Stimulated activated naive CD4-positive, alpha-beta T cell treated with Interleukin-2 at 50 U/mL for 16 hours (primary cell): ENCODE measurements around the gene IRS1.

Experiments
- DNase-seq: peaks from one replicate; lab custom pipeline; 2025; lab: John Stamatoyannopoulos, UW

The IRS1 gene

GRCh38 chr2:226690461-226691024 lies 109.1 kb downstream of the IRS1 start:
- DNase-seq = no peak

GRCh38 chr2:226687641-226688253 lies 111.9 kb downstream of the IRS1 start:
- DNase-seq = no peak

DNA sequence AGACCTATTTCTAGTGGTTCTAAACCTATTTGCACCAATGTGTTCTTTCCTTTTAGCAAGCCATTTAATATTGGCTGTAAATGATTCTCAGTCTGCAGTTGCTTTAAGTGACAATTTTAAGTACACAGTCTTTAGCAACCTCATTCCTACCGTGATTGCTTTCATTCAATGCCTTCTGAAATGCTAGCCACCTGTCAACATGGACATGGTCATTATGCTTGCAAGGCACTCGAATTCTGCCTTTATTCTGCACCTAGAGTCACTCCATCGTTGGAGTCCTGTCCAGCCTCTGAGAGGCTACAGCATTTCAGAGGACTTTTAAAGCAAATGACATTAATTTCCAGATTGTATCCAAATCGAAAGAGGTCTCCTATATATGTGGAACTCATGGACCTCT lies 115.1 kb downstream of the IRS1 start:
- no peak for DNase-seq

GRCh38 chr2:226683944-226684562 lies 115.6 kb downstream of the IRS1 start:
- DNase-seq = no peak

DNA sequence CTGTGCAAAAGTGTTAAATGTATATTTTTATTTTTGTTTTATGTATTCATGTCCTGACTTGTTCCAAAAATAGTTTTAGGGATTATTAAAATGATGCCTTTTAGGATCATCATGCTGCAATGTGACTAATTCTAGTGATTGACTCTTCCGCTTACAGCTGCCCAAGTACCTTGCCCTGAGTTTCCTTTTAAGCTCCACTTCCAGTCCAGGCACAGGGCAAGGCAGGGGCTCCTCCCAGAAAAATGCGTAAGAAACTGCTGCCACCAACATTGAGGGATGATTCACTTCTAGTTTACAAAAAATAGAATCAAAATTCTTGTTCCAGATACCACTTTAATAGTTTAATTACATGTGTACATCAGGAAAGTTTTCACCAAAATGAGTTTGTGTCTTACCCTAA lies 116.4 kb downstream of the IRS1 start:
- DNase-seq = no peak
